SU-DHL-6 (cell line): ENCODE data around the gene CLTC.

Source experiments
- H2AFZ ChIP-seq: fragments of 200-600 bp; sonication (generic); 2 replicates; pipeline ENCODE4 v1.6.1; 2014; ENCODE audit warnings: low read depth, mild to moderate bottlenecking, moderate library complexity, mixed read lengths, antibody characterized with exemption, low read length; ENCODE audit not compliant: severe bottlenecking
- H3F3A ChIP-seq: fragments of 200-600 bp; shearing (Covaris generic); 2 replicates; pipeline ENCODE4 v1.6.0; 2016; ENCODE audit warnings: antibody characterized with exemption, mild to moderate bottlenecking; ENCODE audit not compliant: insufficient read depth
- H3K27ac ChIP-seq: fragments of 200-600 bp; sonication (generic); 2 replicates; pipeline ENCODE4 v1.5.1; 2016; ENCODE audit warnings: low read depth, mild to moderate bottlenecking, low read length, moderate library complexity, mixed read lengths
- H3K27me3 ChIP-seq: fragments of 200-600 bp; sonication (generic), shearing (Covaris generic); 2 replicates; pipeline ENCODE4 v1.6.0; 2014; ENCODE audit warnings: mild to moderate bottlenecking, low read length
- H3K36me3 ChIP-seq: fragments of 200-600 bp; sonication (generic); 2 replicates; pipeline ENCODE4 v1.6.1; 2014; ENCODE audit warnings: mild to moderate bottlenecking, low read length, mixed read lengths
- H3K4me2 ChIP-seq: fragments of 300-600, 200-600 bp; shearing (Covaris generic), sonication (generic); 2 replicates; pipeline ENCODE4 v1.6.0; 2014; ENCODE audit warnings: low read length, low read depth, mild to moderate bottlenecking; ENCODE audit not compliant: poor library complexity, severe bottlenecking
- H3K4me3 ChIP-seq: fragments of 200-600 bp; sonication (generic); 2 replicates; pipeline ENCODE4 v1.5.1; 2014; ENCODE audit warnings: antibody characterized with exemption, low read length, mild to moderate bottlenecking, mixed read lengths; ENCODE audit not compliant: insufficient read depth, poor library complexity, severe bottlenecking
- H3K79me2 ChIP-seq: fragments of 200-600 bp; sonication (generic); 2 replicates; pipeline ENCODE4 v1.6.1; 2014; ENCODE audit warnings: mild to moderate bottlenecking, low read length, moderate library complexity; ENCODE audit not compliant: insufficient read depth
- H3K9ac ChIP-seq: fragments of 200-600 bp; sonication (generic); 2 replicates; pipeline ENCODE4 v1.7.0; 2014; ENCODE audit warnings: mild to moderate bottlenecking, low read length
- H3K9me2 ChIP-seq: fragments of 200-600 bp; sonication (generic); replicated peaks from 2 replicates; pipeline ENCODE4 v1.6.1; 2014; ENCODE audit warnings: low read length; ENCODE audit not compliant: insufficient read depth
- H3K9me3 ChIP-seq: fragments of 200-600 bp; sonication (generic); 2 replicates; pipeline ENCODE4 v1.6.1; 2014; ENCODE audit warnings: low read length, mixed read lengths; ENCODE audit not compliant: insufficient read depth
- H4K20me1 ChIP-seq: fragments of 200-600 bp; sonication (generic); 2 replicates; pipeline ENCODE4 v1.6.1; 2014; ENCODE audit warnings: low read depth, mild to moderate bottlenecking, antibody characterized with exemption, low read length, moderate library complexity, mixed read lengths
- EZH2phosphoT487 ChIP-seq: fragments of 200-600 bp; sonication (generic), shearing (Covaris generic); conservative IDR thresholded peaks from 2 replicates; pipeline ENCODE4 v1.6.1; 2018; ENCODE audit warnings: mild to moderate bottlenecking, antibody characterized with exemption, low read length, moderate library complexity, mixed read lengths
- TF ChIP-seq, protein P1 (sequence below): fragments of 200-600 bp; sonication (generic); IDR thresholded peaks from one replicate; pipeline ENCODE4 v1.5.1; 2017; ENCODE audit warnings: antibody characterized with exemption, mild to moderate bottlenecking, low read length, moderate library complexity; ENCODE audit not compliant: insufficient read depth, poor library complexity, severe bottlenecking

The CLTC gene

DNA sequence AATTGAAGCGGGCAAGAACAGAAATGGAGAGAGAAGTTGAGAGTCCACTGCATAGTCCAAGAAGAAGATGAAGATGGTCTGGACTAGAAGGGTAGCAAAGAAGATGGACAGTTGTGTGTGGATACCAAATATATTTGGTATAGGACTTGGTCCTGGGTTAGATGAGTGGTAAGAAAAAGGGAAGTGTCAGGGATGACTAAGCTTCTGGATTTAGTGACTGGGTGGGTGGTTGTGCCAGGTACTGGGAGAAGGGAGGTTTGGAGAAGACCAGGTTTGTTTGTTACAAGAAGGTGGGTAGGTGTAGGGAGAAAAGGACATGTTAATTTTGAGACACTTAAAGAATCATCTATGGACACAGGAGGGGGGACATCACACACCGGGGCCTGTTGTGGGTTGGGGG lies 93.2 kb downstream of the CLTC start:
- Histone ChIP-seq H3K27ac (no peak overlapping the region), H3K27me3 (no peaks in the 10 kb centered on the region), H3K9ac (no peak overlapping the region), H2AFZ (no peak overlapping the region), H3K36me3 (no peaks in the 10 kb centered on the region), H3K4me3 (no peak overlapping the region), H3K9me2 (no peaks in the 10 kb centered on the region), H3K4me2 (no peak overlapping the region), H3F3A (peaks cover 16% of the 10 kb centered on the region; the same call in 1 of the 2 replicates), H4K20me1 (peaks cover 3% of the 10 kb centered on the region; the same call in 1 of the 2 replicates), H3K9me3 (no peaks in the 10 kb centered on the region), H3K79me2 (peaks cover 97% of the 10 kb centered on the region)
- TF ChIP-seq, protein P1, sequence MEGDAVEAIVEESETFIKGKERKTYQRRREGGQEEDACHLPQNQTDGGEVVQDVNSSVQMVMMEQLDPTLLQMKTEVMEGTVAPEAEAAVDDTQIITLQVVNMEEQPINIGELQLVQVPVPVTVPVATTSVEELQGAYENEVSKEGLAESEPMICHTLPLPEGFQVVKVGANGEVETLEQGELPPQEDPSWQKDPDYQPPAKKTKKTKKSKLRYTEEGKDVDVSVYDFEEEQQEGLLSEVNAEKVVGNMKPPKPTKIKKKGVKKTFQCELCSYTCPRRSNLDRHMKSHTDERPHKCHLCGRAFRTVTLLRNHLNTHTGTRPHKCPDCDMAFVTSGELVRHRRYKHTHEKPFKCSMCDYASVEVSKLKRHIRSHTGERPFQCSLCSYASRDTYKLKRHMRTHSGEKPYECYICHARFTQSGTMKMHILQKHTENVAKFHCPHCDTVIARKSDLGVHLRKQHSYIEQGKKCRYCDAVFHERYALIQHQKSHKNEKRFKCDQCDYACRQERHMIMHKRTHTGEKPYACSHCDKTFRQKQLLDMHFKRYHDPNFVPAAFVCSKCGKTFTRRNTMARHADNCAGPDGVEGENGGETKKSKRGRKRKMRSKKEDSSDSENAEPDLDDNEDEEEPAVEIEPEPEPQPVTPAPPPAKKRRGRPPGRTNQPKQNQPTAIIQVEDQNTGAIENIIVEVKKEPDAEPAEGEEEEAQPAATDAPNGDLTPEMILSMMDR: no peak

DNA sequence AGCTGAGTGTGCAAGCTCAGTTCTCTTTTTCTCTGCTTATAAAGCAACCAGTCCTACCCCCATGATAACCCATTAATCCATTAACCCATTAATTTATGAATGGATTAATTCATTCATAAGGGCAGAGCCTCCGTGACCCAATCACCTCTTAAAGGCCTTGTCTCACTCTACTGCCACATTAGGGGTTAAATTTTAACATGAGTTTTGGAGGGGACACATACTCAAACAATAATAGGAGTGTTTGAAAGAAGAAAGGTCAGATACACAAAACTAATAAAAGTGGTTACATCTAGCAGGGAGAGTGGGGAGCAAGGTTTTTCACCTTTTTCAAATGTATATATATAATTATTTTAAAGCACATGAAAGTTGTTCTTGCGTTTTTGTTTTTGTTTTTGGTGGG lies 94.6 kb downstream of the CLTC start:
- Histone ChIP-seq H3K27ac (no peak overlapping the region), H2AFZ (no peak overlapping the region), H3K9me3 (no peaks in the 10 kb centered on the region), H3K27me3 (no peaks in the 10 kb centered on the region), H3K9me2 (no peaks in the 10 kb centered on the region), H3K36me3 (no peaks in the 10 kb centered on the region), H4K20me1 (no peaks in the 10 kb centered on the region), H3F3A (peaks cover 4% of the 10 kb centered on the region; the same call in 1 of the 2 replicates), H3K4me3 (no peak overlapping the region), H3K4me2 (no peak overlapping the region), H3K79me2 (peaks cover 92% of the 10 kb centered on the region), H3K9ac (no peak overlapping the region)
- TF ChIP-seq, protein P1: no peak
- no peak for TF ChIP-seq EZH2phosphoT487

- no peak overlapping the region for H3K4me3 ChIP-seq
- no peak overlapping the region for H3K27ac ChIP-seq
- peaks cover 92% of the 10 kb centered on the region for H3K79me2 ChIP-seq
- no peaks in the 10 kb centered on the region for H3K9me2 ChIP-seq
- no peaks in the 10 kb centered on the region; the same call in 1 of the 2 replicates for H3F3A ChIP-seq
- H3K9me3 ChIP-seq: no peaks in the 10 kb centered on the region
- H3K9ac ChIP-seq: no peak overlapping the region
- no peaks in the 10 kb centered on the region for H3K27me3 ChIP-seq
- H2AFZ ChIP-seq: no peak overlapping the region
- no peak overlapping the region for H3K4me2 ChIP-seq
- no peaks in the 10 kb centered on the region for H3K36me3 ChIP-seq
- TF ChIP-seq, protein P1: no peak
- TF ChIP-seq EZH2phosphoT487: no peak
- H4K20me1 ChIP-seq: no peaks in the 10 kb centered on the region
Measured at GRCh38 chr17:59716427-59716826, 96.7 kb downstream of the CLTC start.
